Stomach (tissue), 9 donors: ENCODE measurements around the gene LDAH. TPM values are rescaled to one million over a fixed set of nuclear protein-coding genes. Genes with fewer than 3 reads are reported as not detected.

Source experiments
- DNase-seq, 2 donors: peaks; one replicate each; pipeline versions ENCODE4 v3.0.0 to v3.0.0-alpha.2; 2013 to 2019
- H3K27ac ChIP-seq, 5 donors: fragments of 200-600 bp in 4 of 5; sonication (generic) in 4 of 5; one replicate each; pipeline ENCODE4 v1.5.1; 2013 to 2019; ENCODE audit warnings: mild to moderate bottlenecking in 1 of 5, moderate library complexity in 1 of 5
- H3K27me3 ChIP-seq, 3 donors: fragments of 200-600 bp; sonication (generic); one replicate each; pipeline ENCODE4 v1.5.1; 2017 to 2019; ENCODE audit warnings: mixed run types in 1 of 3
- H3K36me3 ChIP-seq, 4 donors: fragments of 200-600 bp; sonication (generic); 1 replicate in 3 of 4; 2 replicates in 1 of 4; pipeline ENCODE4 v1.5.1; 2016 to 2019
- H3K4me1 ChIP-seq, 4 donors: fragments of 200-600 bp; sonication (generic); one replicate each; pipeline ENCODE4 v1.5.1; 2016 to 2019
- H3K4me3 ChIP-seq, 4 donors: fragments of 200-600 bp; sonication (generic) in 3 of 4; one replicate each; pipeline ENCODE4 v1.5.1; 2016 to 2019; ENCODE audit warnings: mild to moderate bottlenecking in 1 of 4
- H3K9me3 ChIP-seq, 4 donors: fragments of 200-600 bp; sonication (generic); one replicate each; pipeline ENCODE4 v1.5.1; 2016 to 2019
- EP300 ChIP-seq: sonication (generic); formaldehyde crosslinking; IDR thresholded peaks from one replicate; pipeline ENCODE4 v1.6.1; 2017; ENCODE audit warnings: antibody characterized with exemption
- POLR2A ChIP-seq, 4 donors: fragments of 450-650 bp; IDR thresholded peaks; one replicate each; pipeline ENCODE4 v1.6.1; 2016; ENCODE audit warnings: antibody characterized with exemption in 4 of 4, control low read depth in 2 of 4, mild to moderate bottlenecking in 1 of 4, moderate library complexity in 1 of 4
- POLR2AphosphoS5 ChIP-seq, 3 donors: sonication (generic); formaldehyde crosslinking; IDR thresholded peaks; one replicate each; pipeline ENCODE4 v1.6.1; 2016; ENCODE audit warnings: antibody characterized with exemption in 3 of 3
- WGBS, 5 donors: extraction: QIAGEN DNeasy Blood & Tissue Kit in 3 of 5; methylation state at CpG; one replicate each; pipeline versions ENCODE4 v1.1.5 to v1.1.7; 2013 to 2018; 5-methylcytosine and 5-hydroxymethylcytosine counted together
- intact Hi-C: fragments of 100-400 bp; cut with DNase I; formaldehyde crosslinking; loops from one replicate; pipeline ENCODE4 v1.15.1; 2023; ENCODE audit warnings: low total_unique reads
- polyA plus RNA-seq, 3 donors: library from polyadenylated mRNA; stranded (reverse); fragments of 200-250 nt; gene quantifications; one replicate each; pipeline ENCODE4 v1.2.3, GENCODE V29; 2013
- total RNA-seq, 5 donors: library from RNA; depleted of rRNA; stranded (reverse); fragments of >200 nt; gene quantifications; one replicate each; pipeline versions ENCODE4 v1.1.0 to v1.2.3, GENCODE V29; 2014 to 2016
- TF ChIP-seq, protein P1 (sequence below), 7 experiments: fragments of 450-650 bp in 4 of 7; fragments of 200-600 bp in 3 of 7; sonication (generic) in 3 of 7; IDR thresholded peaks; one replicate each; pipeline ENCODE4 v1.5.1; 2016 to 2019; ENCODE audit warnings: antibody characterized with exemption in 7 of 7, control low read depth in 2 of 7, mild to moderate bottlenecking in 1 of 7
- donor health status: healthy with polysubstance abuse.
- donor health status: Bipolar disorder and iron deficiency.
- donor health status: healthy.

The LDAH gene
- total and polyA plus RNA-seq, 8 donors = 4.1 to 20.0 (median 5.9) TPM

DNA sequence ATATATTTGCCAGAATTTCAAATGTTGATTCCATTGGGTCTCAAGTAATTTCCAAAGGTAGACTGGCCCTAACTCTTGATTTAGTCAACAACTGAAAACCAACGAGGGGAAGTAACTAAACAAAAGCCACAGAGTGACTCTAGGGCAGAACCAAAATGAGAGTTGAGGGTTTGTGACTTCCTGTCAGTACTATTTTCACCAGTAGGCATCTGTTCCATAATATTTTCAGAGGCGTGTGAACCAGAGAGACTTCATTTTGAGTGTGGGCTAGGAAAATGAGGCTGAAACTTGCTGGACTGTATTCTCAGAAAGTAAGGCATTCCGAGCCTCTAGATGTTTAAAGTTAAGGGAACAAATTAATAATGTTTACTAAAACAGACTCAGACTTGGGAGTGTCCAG, 85.4 kb downstream of the LDAH start:
- Histone ChIP-seq H3K36me3 (peaks cover 0 to 26% (median 8%) of the 10 kb centered on the region in 4 donors), H3K27me3 (no peaks in the 10 kb centered on the region), H3K9me3 (no peaks in the 10 kb centered on the region), H3K4me3 (no peak overlapping the region), H3K27ac (no peak overlapping the region), H3K4me1 (no peaks in the 10 kb centered on the region)
- TF ChIP-seq EP300 = no peak
- TF ChIP-seq POLR2A (IDR thresholded peaks at IDR 0.05) = no peak
- TF ChIP-seq POLR2AphosphoS5 (IDR thresholded peaks at IDR 0.05) = no peak
- TF ChIP-seq, protein P1, sequence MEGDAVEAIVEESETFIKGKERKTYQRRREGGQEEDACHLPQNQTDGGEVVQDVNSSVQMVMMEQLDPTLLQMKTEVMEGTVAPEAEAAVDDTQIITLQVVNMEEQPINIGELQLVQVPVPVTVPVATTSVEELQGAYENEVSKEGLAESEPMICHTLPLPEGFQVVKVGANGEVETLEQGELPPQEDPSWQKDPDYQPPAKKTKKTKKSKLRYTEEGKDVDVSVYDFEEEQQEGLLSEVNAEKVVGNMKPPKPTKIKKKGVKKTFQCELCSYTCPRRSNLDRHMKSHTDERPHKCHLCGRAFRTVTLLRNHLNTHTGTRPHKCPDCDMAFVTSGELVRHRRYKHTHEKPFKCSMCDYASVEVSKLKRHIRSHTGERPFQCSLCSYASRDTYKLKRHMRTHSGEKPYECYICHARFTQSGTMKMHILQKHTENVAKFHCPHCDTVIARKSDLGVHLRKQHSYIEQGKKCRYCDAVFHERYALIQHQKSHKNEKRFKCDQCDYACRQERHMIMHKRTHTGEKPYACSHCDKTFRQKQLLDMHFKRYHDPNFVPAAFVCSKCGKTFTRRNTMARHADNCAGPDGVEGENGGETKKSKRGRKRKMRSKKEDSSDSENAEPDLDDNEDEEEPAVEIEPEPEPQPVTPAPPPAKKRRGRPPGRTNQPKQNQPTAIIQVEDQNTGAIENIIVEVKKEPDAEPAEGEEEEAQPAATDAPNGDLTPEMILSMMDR (IDR thresholded peaks at IDR 0.05) = no peak
- intact Hi-C loops = no loop called here
- DNase-seq = no peak
- WGBS, 5 donors = 60 to 77% (median 73%) methylated on average over 3 of the region's 3 CpGs

DNA sequence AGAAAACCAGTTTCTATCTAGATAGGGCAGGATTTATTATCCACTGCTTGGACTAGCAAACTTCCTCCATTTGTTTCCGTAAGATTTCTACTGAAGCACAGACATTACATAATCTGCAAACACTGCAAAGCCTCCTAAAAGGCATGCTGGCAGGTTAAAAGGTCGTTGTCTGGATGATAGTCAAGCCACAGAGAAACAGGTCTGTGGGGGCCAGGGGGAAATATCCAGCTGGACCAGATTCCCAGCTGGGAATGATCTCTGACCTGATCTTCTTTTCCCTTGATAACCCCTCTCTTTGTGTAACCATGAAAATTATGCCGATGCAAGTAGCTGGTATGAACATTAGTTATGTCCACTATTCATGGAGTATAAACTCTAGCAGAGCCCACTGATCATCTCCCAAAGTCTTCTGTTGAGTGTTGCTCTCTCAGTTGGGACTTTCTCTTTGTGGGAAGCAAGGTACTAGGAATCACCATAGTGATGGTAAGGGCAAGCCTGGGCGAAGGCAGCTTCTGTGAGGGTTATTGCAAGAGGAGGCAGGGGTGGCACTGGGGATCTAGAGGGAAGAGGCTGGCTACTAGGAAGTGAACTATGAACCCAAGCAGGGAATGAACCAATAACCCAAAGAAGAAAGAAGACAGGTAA, 94.7 kb downstream of the LDAH start:
- WGBS, 5 donors = 42 to 51% (median 46%) methylated on average over 4 of the region's 4 CpGs
- Histone ChIP-seq H3K36me3 (peaks cover 0 to 6% (median 0%) of the 10 kb centered on the region in 4 donors), H3K4me3 (no peak overlapping the region), H3K27ac (no peak overlapping the region), H3K4me1 (peaks cover 5 to 9% (median 8%) of the 10 kb centered on the region in 4 donors), H3K27me3 (no peaks in the 10 kb centered on the region), H3K9me3 (no peaks in the 10 kb centered on the region)
- peak in 1 of 2 donors; percentile 42 for DNase-seq
- intact Hi-C loops = no loop called here
- TF ChIP-seq EP300 (no peak), POLR2A (IDR thresholded peaks at IDR 0.05) (no peak), POLR2AphosphoS5 (IDR thresholded peaks at IDR 0.05) (no peak)
- TF ChIP-seq, protein P1 (IDR thresholded peaks at IDR 0.05) = no peak

DNA sequence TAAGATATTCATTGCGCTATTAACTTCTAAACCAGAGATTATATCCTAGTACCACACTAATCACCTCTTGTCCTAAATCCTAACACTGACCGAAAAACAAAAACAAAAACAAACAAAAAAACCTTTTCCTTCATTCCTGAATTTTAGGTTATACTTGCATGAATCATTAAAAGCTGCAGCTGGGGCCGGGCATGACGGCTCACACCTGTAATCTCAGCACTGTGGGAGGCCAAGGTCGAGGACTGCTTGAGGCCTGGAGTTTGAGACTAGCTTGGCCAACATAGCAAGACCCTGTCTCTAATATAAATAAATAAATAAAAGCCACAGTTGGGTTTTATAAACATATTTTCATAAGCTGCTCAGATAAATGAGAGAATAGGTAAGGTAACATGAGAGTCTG, 96.0 kb downstream of the LDAH start:
- intact Hi-C loops = no loop called here
- Histone ChIP-seq H3K9me3 (no peaks in the 10 kb centered on the region), H3K4me1 (peaks cover 5 to 9% (median 8%) of the 10 kb centered on the region in 4 donors), H3K4me3 (no peak overlapping the region), H3K36me3 (peaks cover 0 to 6% (median 0%) of the 10 kb centered on the region in 4 donors), H3K27me3 (no peaks in the 10 kb centered on the region), H3K27ac (no peak overlapping the region)
- DNase-seq = no peak
- TF ChIP-seq EP300 (no peak), POLR2A (IDR thresholded peaks at IDR 0.05) (no peak), POLR2AphosphoS5 (IDR thresholded peaks at IDR 0.05) (no peak)
- TF ChIP-seq, protein P1 (IDR thresholded peaks at IDR 0.05) = no peak
- 89 to 96% (median 96%) methylated on average over 5 of the region's 5 CpGs for WGBS, 5 donors

DNA sequence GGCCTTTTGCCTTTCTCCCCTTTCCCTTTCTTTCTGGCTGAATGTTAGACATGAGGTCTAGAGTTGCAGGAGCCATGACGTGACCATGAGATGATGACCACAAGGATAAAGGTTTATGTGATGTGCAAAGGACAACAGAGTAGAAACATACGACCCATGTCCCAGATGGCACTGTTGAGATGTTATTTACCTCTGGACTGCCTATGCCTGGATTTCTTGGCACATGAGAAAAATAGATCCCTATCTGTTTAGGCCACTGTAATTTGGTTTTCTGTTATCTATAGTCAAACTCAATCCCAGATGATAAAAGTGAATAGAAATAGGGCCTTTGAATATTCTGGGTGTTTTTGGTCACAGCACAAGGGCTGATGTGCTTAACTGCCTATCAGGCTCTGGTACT, 97.1 kb downstream of the LDAH start:
- no peak overlapping the region for H3K4me3 ChIP-seq
- DNase-seq = no peak
- H3K9me3 ChIP-seq = no peaks in the 10 kb centered on the region
- H3K27me3 ChIP-seq = no peaks in the 10 kb centered on the region
- peaks cover 5 to 9% (median 8%) of the 10 kb centered on the region in 4 donors for H3K4me1 ChIP-seq
- peaks cover 0 to 6% (median 0%) of the 10 kb centered on the region in 4 donors for H3K36me3 ChIP-seq
- no peak overlapping the region for H3K27ac ChIP-seq
- intact Hi-C loops = no loop called here
- TF ChIP-seq, protein P1 (IDR thresholded peaks at IDR 0.05) = no peak
- TF ChIP-seq EP300 (no peak), POLR2AphosphoS5 (IDR thresholded peaks at IDR 0.05) (no peak), POLR2A (IDR thresholded peaks at IDR 0.05) (no peak)
- 91 to 98% (median 95%) methylated on average over 2 of the region's 2 CpGs for WGBS, 5 donors
